Neuronal stem cell (in vitro differentiated cells): ENCODE measurements around the gene IFITM10.

Source experiments
- DNase-seq: peaks from one replicate; pipeline ENCODE4 v3.0.0-alpha.2; 2013; ENCODE audit warnings: low spot score
- H2AFZ ChIP-seq: one replicate; pipeline ENCODE4 v1.6.1; 2013; ENCODE audit warnings: mild to moderate bottlenecking, low read length, inconsistent platforms
- H2AK5ac ChIP-seq: 2 replicates; pipeline ENCODE4 v1.6.1; 2013; ENCODE audit warnings: low read depth, mild to moderate bottlenecking, inconsistent platforms, low read length, moderate library complexity, mixed read lengths
- H2BK120ac ChIP-seq: 2 replicates; pipeline ENCODE4 v1.6.1; 2013; ENCODE audit warnings: low read depth, mild to moderate bottlenecking, inconsistent platforms, low read length, moderate library complexity, mixed read lengths
- H2BK12ac ChIP-seq: one replicate; pipeline ENCODE4 v1.6.1; 2013; ENCODE audit warnings: low read length, inconsistent platforms
- H2BK15ac ChIP-seq: 2 replicates; pipeline ENCODE4 v1.6.1; 2013; ENCODE audit warnings: mild to moderate bottlenecking, low read length, inconsistent platforms, mixed read lengths
- H2BK5ac ChIP-seq: one replicate; pipeline ENCODE4 v1.6.1; 2013; ENCODE audit warnings: inconsistent platforms, mild to moderate bottlenecking, low read length, moderate library complexity
- H3K14ac ChIP-seq: one replicate; pipeline ENCODE4 v1.6.1; 2013; ENCODE audit warnings: low read length, inconsistent platforms
- H3K18ac ChIP-seq: 2 replicates; pipeline ENCODE4 v1.6.1; 2013; ENCODE audit warnings: low read length, inconsistent platforms
- H3K23ac ChIP-seq: 2 replicates; pipeline ENCODE4 v1.6.1; 2013; ENCODE audit warnings: low read depth, mild to moderate bottlenecking, mixed read lengths, low read length, inconsistent platforms; ENCODE audit not compliant: poor library complexity
- H3K27ac ChIP-seq: replicated peaks from 3 replicates; pipeline ENCODE4 v1.5.1; 2013; ENCODE audit warnings: low read length, inconsistent platforms
- H3K27me3 ChIP-seq, 3 experiments: 2 replicates each; pipeline ENCODE4 v1.6.1; 2013; ENCODE audit warnings: low read length in 3 of 3, mild to moderate bottlenecking in 2 of 3, inconsistent platforms in 1 of 3, low read depth in 1 of 3, mixed read lengths in 1 of 3, moderate library complexity in 1 of 3; ENCODE audit not compliant: control insufficient read depth in 3 of 3, insufficient read depth in 3 of 3
- H3K36me3 ChIP-seq, 2 donors: replicated peaks in 1 of 2; 2 replicates each; pipeline ENCODE4 v1.6.1; 2013; ENCODE audit warnings: low read length in 2 of 2; ENCODE audit not compliant: control insufficient read depth in 2 of 2, insufficient read depth in 2 of 2
- H3K4ac ChIP-seq: 2 replicates; pipeline ENCODE4 v1.6.1; 2013; ENCODE audit warnings: inconsistent platforms, mild to moderate bottlenecking, low read length, moderate library complexity
- H3K4me1 ChIP-seq, 2 donors: 1 replicate in 1 of 2; 2 replicates in 1 of 2; pipeline ENCODE4 v1.6.1; 2013; ENCODE audit warnings: low read length in 2 of 2, low read depth in 1 of 2; ENCODE audit not compliant: control insufficient read depth in 2 of 2, insufficient read depth in 1 of 2
- H3K4me2 ChIP-seq: one replicate; pipeline ENCODE4 v1.6.1; 2013; ENCODE audit warnings: mild to moderate bottlenecking, low read length, inconsistent platforms; ENCODE audit not compliant: insufficient read depth, poor library complexity, severe bottlenecking
- H3K4me3 ChIP-seq, 2 donors: 2 replicates each; pipeline ENCODE4 v1.5.1; 2013; ENCODE audit warnings: low read length in 2 of 2, mild to moderate bottlenecking in 2 of 2, inconsistent platforms in 1 of 2, moderate library complexity in 1 of 2
- H3K79me1 ChIP-seq: one replicate; pipeline ENCODE4 v1.6.1; 2013; ENCODE audit warnings: low read depth, mild to moderate bottlenecking, inconsistent platforms, low read length, moderate library complexity
- H3K9ac ChIP-seq: one replicate; pipeline ENCODE4 v1.6.1; 2013; ENCODE audit warnings: mild to moderate bottlenecking, low read depth, low read length, inconsistent platforms; ENCODE audit not compliant: poor library complexity
- H3K9me3 ChIP-seq, 2 donors: replicated peaks in 1 of 2; 2 replicates each; pipeline versions ENCODE3 to v1.6.1; 2013; ENCODE audit warnings: low read length in 2 of 2, mild to moderate bottlenecking in 2 of 2, inconsistent platforms in 1 of 2, low read depth in 1 of 2, mixed read lengths in 1 of 2, moderate library complexity in 1 of 2; ENCODE audit not compliant: control insufficient read depth in 2 of 2, insufficient read depth in 1 of 2
- H4K8ac ChIP-seq: one replicate; pipeline ENCODE4 v1.6.1; 2013; ENCODE audit warnings: low read depth, mild to moderate bottlenecking, inconsistent platforms, low read length, moderate library complexity
- H4K91ac ChIP-seq: one replicate; pipeline ENCODE4 v1.6.1; 2013; ENCODE audit warnings: low read length, low read depth, mild to moderate bottlenecking, inconsistent platforms; ENCODE audit not compliant: poor library complexity
- WGBS, 2 donors: extraction: QIAGEN DNeasy Blood & Tissue Kit; methylation state at CpG; one replicate each; pipeline ENCODE4 v1.1.7; 2013; ENCODE audit warnings: missing lambda C conversion rate in 2 of 2, mixed read lengths in 1 of 2; ENCODE audit not compliant: insufficient read length in 2 of 2, insufficient replicate concordance in 1 of 2; ENCODE audit errors: extremely low coverage in 2 of 2; 5-methylcytosine and 5-hydroxymethylcytosine counted together

IFITM10 gene

GRCh38 chr11:1739576-1739975 is 10.8 kb downstream of the IFITM10 start:
- peaks cover 0 to 6% of the 10 kb centered on the region in 2 donors for H3K9me3 ChIP-seq
- H3K23ac ChIP-seq, result no peak overlapping the region
- H3K4me1 ChIP-seq, result peaks cover 0 to 2% of the 10 kb centered on the region in 2 donors
- DNase-seq, result no peak
- no CpG with 5 or more reads among the region's 8 CpGs for WGBS, 2 donors
- peaks cover 0 to 9% (median 8%) of the 10 kb centered on the region in 3 experiments for H3K27me3 ChIP-seq
- no peak overlapping the region for H4K91ac ChIP-seq
- no peak overlapping the region for H3K4me2 ChIP-seq
- no peak overlapping the region for H3K4ac ChIP-seq
- no peak overlapping the region for H4K8ac ChIP-seq
- no peak overlapping the region for H3K27ac ChIP-seq
- no peak overlapping the region for H2AK5ac ChIP-seq
- no peak overlapping the region for H3K9ac ChIP-seq
- no peaks in the 10 kb centered on the region for H3K79me1 ChIP-seq
- no peak overlapping the region for H2AFZ ChIP-seq
- no peak overlapping the region for H2BK15ac ChIP-seq
- H3K14ac ChIP-seq, result no peak overlapping the region
- H3K36me3 ChIP-seq, result no peaks in the 10 kb centered on the region
- H3K4me3 ChIP-seq, result no peak overlapping the region
- no peak overlapping the region for H2BK12ac ChIP-seq
- H3K18ac ChIP-seq, result peak overlapping the region; percentile 48
- H2BK120ac ChIP-seq, result no peak overlapping the region
- H2BK5ac ChIP-seq, result no peak overlapping the region

DNA sequence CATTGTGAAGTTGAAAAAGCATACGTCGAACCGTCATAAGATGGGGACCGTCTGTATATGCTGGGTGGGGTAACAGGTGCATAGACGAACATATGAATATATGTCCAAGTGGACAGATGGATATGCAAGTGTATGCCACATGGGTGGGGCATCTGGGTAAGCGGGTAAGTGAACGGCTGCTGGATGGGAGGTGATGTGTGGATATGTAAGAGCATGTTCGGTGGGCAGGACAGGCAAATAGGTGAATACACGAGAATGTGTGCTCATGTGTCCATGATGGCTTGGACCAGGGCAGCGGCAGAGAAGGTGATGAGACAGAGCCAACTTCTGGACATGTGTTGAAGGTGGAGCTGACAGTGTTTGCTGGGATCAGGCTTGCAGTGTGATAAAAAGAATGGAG is 12.0 kb downstream of the IFITM10 start:
- Histone ChIP-seq H3K4me1 (peaks cover 0 to 2% of the 10 kb centered on the region in 2 donors), H3K27ac (no peak overlapping the region), H3K14ac (no peak overlapping the region), H2BK120ac (no peak overlapping the region), H3K9ac (no peak overlapping the region), H3K4me3 (no peak overlapping the region), H3K27me3 (peaks cover 0 to 20% (median 8%) of the 10 kb centered on the region in 3 experiments), H2BK5ac (no peak overlapping the region), H3K23ac (no peak overlapping the region), H2BK15ac (no peak overlapping the region), H2AFZ (no peak overlapping the region), H3K9me3 (peaks cover 0 to 6% of the 10 kb centered on the region in 2 donors), H3K79me1 (no peaks in the 10 kb centered on the region), H2AK5ac (no peak overlapping the region), H3K36me3 (no peaks in the 10 kb centered on the region), H3K4ac (no peak overlapping the region), H3K4me2 (no peak overlapping the region), H2BK12ac (no peak overlapping the region), H3K18ac (no peak overlapping the region), H4K91ac (no peak overlapping the region), H4K8ac (no peak overlapping the region)
- no CpG with 5 or more reads among the region's 10 CpGs for WGBS, 2 donors
- DNase-seq, result no peak

- Histone ChIP-seq H3K27me3 (peaks cover 0 to 29% (median 6%) of the 10 kb centered on the region in 3 experiments), H3K4me2 (no peak overlapping the region), H3K14ac (no peak overlapping the region), H3K27ac (no peak overlapping the region), H4K91ac (no peak overlapping the region), H3K9ac (no peak overlapping the region), H2AK5ac (no peak overlapping the region), H2BK15ac (no peak overlapping the region), H3K9me3 (peaks cover 0 to 6% of the 10 kb centered on the region in 2 donors), H3K4me3 (no peak overlapping the region), H3K36me3 (no peaks in the 10 kb centered on the region), H4K8ac (no peak overlapping the region), H2AFZ (no peak overlapping the region), H2BK5ac (no peak overlapping the region), H3K4me1 (no peaks in the 10 kb centered on the region), H3K79me1 (no peaks in the 10 kb centered on the region), H2BK12ac (no peak overlapping the region), H3K23ac (no peak overlapping the region), H2BK120ac (no peak overlapping the region), H3K4ac (no peak overlapping the region), H3K18ac (no peak overlapping the region)
- WGBS, 2 donors, result no CpG with 5 or more reads among the region's 6 CpGs
- no peak for DNase-seq
Measured at GRCh38 chr11:1737080-1737757, 13.2 kb downstream of the IFITM10 start.

- Histone ChIP-seq H3K4me3 (no peak overlapping the region), H3K4me2 (no peak overlapping the region), H4K91ac (no peak overlapping the region), H2BK120ac (no peak overlapping the region), H3K18ac (no peak overlapping the region), H3K4ac (no peak overlapping the region), H3K36me3 (no peaks in the 10 kb centered on the region), H3K23ac (no peak overlapping the region), H3K14ac (no peak overlapping the region), H2BK12ac (no peak overlapping the region), H3K79me1 (no peaks in the 10 kb centered on the region), H2BK15ac (no peak overlapping the region), H3K27ac (no peak overlapping the region), H3K27me3 (peaks cover 0 to 30% (median 6%) of the 10 kb centered on the region in 3 experiments), H3K9me3 (peaks cover 0 to 9% of the 10 kb centered on the region in 2 donors), H2BK5ac (no peak overlapping the region), H3K4me1 (peaks cover 0 to 3% of the 10 kb centered on the region in 2 donors), H2AFZ (no peak overlapping the region), H2AK5ac (no peak overlapping the region), H3K9ac (no peak overlapping the region), H4K8ac (no peak overlapping the region)
- no peak for DNase-seq
- WGBS, 2 donors, result 100% methylated on average over 1 of the region's 3 CpGs; no CpG with 5 or more reads in 1 of the 2 donors
Measured at GRCh38 chr11:1736447-1736992, 13.9 kb downstream of the IFITM10 start.
